Esophagus muscularis mucosa (tissue), 4 donors: ENCODE results near the gene STIP1. TPM values are rescaled to one million over a fixed set of nuclear protein-coding genes. Genes with fewer than 3 reads are reported as not detected.

ENCODE experiments used
- DNase-seq: peaks from one replicate; pipeline ENCODE4 v3.0.0-alpha.2; 2017; ENCODE audit errors: extremely low spot score
- H3K27ac ChIP-seq, 4 donors: fragments of 200-600 bp; sonication (generic); replicated peaks in 1 of 4; 1 replicate in 3 of 4; 2 replicates in 1 of 4; pipeline ENCODE4 v1.5.1; 2016 to 2019; ENCODE audit warnings: mild to moderate bottlenecking in 1 of 4
- H3K27me3 ChIP-seq, 4 donors: fragments of 200-600 bp; sonication (generic); one replicate each; pipeline versions ENCODE4 v1.5.1 to v1.6.0; 2016 to 2019
- H3K36me3 ChIP-seq, 4 donors: fragments of 200-600 bp; sonication (generic); one replicate each; pipeline ENCODE4 v1.5.1; 2016 to 2019
- H3K4me1 ChIP-seq, 4 donors: fragments of 200-600 bp; sonication (generic); one replicate each; pipeline ENCODE4 v1.5.1; 2016 to 2019
- H3K4me3 ChIP-seq, 4 donors: fragments of 200-600 bp; sonication (generic); 1 replicate in 2 of 4; 2 replicates in 2 of 4; pipeline ENCODE4 v1.5.1; 2016 to 2019; ENCODE audit warnings: mild to moderate bottlenecking in 4 of 4, moderate library complexity in 1 of 4
- H3K9me3 ChIP-seq, 4 donors: fragments of 200-600 bp; sonication (generic); 1 replicate in 3 of 4; 2 replicates in 1 of 4; pipeline ENCODE4 v1.5.1; 2016 to 2019
- CTCF ChIP-seq, 3 experiments: fragments of 200-600 bp in 2 of 3; fragments of 450-650 bp in 1 of 3; sonication (generic) in 2 of 3; IDR thresholded peaks; one replicate each; pipeline ENCODE4 v1.5.1; 2017 to 2019; ENCODE audit warnings: antibody characterized with exemption in 3 of 3, mild to moderate bottlenecking in 2 of 3, moderate library complexity in 1 of 3
- EP300 ChIP-seq: sonication (generic); formaldehyde crosslinking; IDR thresholded peaks from one replicate; pipeline ENCODE4 v1.6.1; 2017; ENCODE audit warnings: antibody characterized with exemption
- POLR2A ChIP-seq: fragments of 450-650 bp; IDR thresholded peaks from one replicate; pipeline ENCODE4 v1.6.1; 2017; ENCODE audit warnings: antibody characterized with exemption, moderate library complexity, mild to moderate bottlenecking, low read depth
- POLR2AphosphoS5 ChIP-seq, 2 donors: sonication (generic); formaldehyde crosslinking; IDR thresholded peaks; one replicate each; pipeline ENCODE4 v1.6.1; 2017; ENCODE audit warnings: antibody characterized with exemption in 2 of 2
- WGBS: methylation state at CpG from one replicate; pipeline ENCODE4 v1.1.5; 2018; 5-methylcytosine and 5-hydroxymethylcytosine counted together
- intact Hi-C: fragments of 100-400 bp; cut with DNase I; formaldehyde crosslinking; loops from one replicate; pipeline ENCODE4 v1.15.1; 2023
- total RNA-seq, 4 donors: library from RNA; depleted of rRNA; stranded (reverse); fragments of >200 nt; gene quantifications; one replicate each; pipeline versions ENCODE4 v1.1.0 to v1.2.1, GENCODE V29; 2016

The STIP1 gene
- total RNA-seq, 4 donors from 2014 or later = 82.2 to 116 (median 101) TPM

GRCh38 chr11:64165842-64166635, 19.9 kb upstream of the STIP1 start, which contains the start of gene MACROD1:
Gene MACROD1, minus strand, starts transcription at chr11:64166113. Its CDS starts 119 bp downstream, at chr11:64165994.
- Histone ChIP-seq H3K36me3 (no peaks in the 10 kb centered on the region), H3K4me3 (peak within 1 kb of the TSS; percentile 66 to 99 (median 84)), H3K4me1 (peaks cover 9 to 27% (median 22%) of the 10 kb centered on the region in 4 donors), H3K27ac (peak within 1 kb of the TSS; percentile 61 to 80 (median 78)), H3K27me3 (no peaks in the 10 kb centered on the region), H3K9me3 (no peaks in the 10 kb centered on the region)
- 0% methylated on average over 16 of the region's 92 CpGs for WGBS
- intact Hi-C loops = no loop called here
- TF ChIP-seq POLR2A (peak; percentile 12), POLR2AphosphoS5 (IDR thresholded peaks at IDR 0.05) (peak; percentile 58 to 77), EP300 (no peak), CTCF (IDR thresholded peaks at IDR 0.05) (no peak)
- peak; percentile 95 for DNase-seq

GRCh38 chr11:64170419-64170818, 15.6 kb upstream of the STIP1 start:
- TF ChIP-seq POLR2A = no peak
- no peak for TF ChIP-seq POLR2AphosphoS5 (IDR thresholded peaks at IDR 0.05)
- TF ChIP-seq CTCF (IDR thresholded peaks at IDR 0.05) = no peak
- no peak for TF ChIP-seq EP300
- intact Hi-C loops = no loop called here
- no peaks in the 10 kb centered on the region for H3K27me3 ChIP-seq
- H3K4me1 ChIP-seq = peaks cover under 1 to 14% (median 10%) of the 10 kb centered on the region in 4 donors
- H3K9me3 ChIP-seq = no peaks in the 10 kb centered on the region
- WGBS = 91% methylated on average over 4 of the region's 4 CpGs
- H3K27ac ChIP-seq = no peak overlapping the region
- no peak for DNase-seq
- no peaks in the 10 kb centered on the region for H3K36me3 ChIP-seq
- no peak overlapping the region for H3K4me3 ChIP-seq

DNA sequence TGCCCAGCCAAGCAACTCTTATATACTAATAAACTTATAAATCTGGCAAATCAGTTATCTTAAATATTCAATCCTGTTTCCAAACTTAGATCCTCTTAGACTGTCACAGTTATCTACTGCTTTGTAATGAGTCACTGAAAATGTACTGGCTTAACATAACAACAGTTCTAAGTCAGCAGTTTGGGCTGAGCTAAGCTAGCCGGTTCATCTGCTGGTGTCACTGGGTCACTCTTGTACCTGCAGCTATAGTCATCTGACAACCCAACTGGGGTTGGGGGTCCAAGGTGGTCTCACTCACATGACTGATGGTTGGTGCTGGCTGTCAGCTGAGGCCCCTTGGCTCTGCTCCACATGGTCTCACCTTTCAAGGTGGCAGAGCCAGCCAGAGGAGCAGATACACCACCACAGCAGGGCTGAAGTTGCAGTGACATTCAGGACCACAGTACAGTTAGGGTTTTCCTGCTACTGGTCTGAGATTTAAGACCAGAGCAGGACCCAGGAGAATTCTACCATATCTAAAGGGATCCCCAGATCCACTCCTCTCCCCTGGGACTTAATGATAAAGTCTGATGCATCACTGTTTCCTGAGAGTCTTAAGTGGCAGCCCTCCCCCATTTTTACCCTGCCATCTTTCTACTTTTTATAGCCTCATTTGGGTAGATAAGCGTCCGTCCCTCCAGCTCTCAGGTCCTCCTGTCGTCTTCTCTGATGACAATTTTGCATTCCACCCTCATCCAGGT, 12.2 kb upstream of the STIP1 start:
- WGBS = 93% methylated on average over 4 of the region's 4 CpGs
- no peak overlapping the region for H3K27ac ChIP-seq

GRCh38 chr11:64176751-64177150, 9.2 kb upstream of the STIP1 start:
- peaks cover 13 to 18% (median 14%) of the 10 kb centered on the region in 4 donors for H3K4me1 ChIP-seq
- no peaks in the 10 kb centered on the region for H3K9me3 ChIP-seq
- H3K27ac ChIP-seq = no peak overlapping the region
- DNase-seq = no peak
- intact Hi-C loops = no loop called here
- H3K4me3 ChIP-seq = no peak overlapping the region
- no peaks in the 10 kb centered on the region for H3K27me3 ChIP-seq
- no peaks in the 10 kb centered on the region for H3K36me3 ChIP-seq
- WGBS = 86% methylated on average over 8 of the region's 8 CpGs
- TF ChIP-seq EP300 (no peak), POLR2AphosphoS5 (IDR thresholded peaks at IDR 0.05) (no peak), CTCF (IDR thresholded peaks at IDR 0.05) (no peak), POLR2A (no peak)

More for the DNA sequence above, 12.2 kb upstream of the STIP1 start:
- H3K27me3 ChIP-seq = no peaks in the 10 kb centered on the region
- H3K4me3 ChIP-seq = no peak overlapping the region
- H3K4me1 ChIP-seq = no peaks in the 10 kb centered on the region
- no peaks in the 10 kb centered on the region for H3K36me3 ChIP-seq
- H3K9me3 ChIP-seq = no peaks in the 10 kb centered on the region
- DNase-seq = no peak
- intact Hi-C loops = no loop called here
- TF ChIP-seq EP300 (no peak), POLR2A (no peak), CTCF (IDR thresholded peaks at IDR 0.05) (no peak), POLR2AphosphoS5 (IDR thresholded peaks at IDR 0.05) (no peak)
